OCI-LY3 (cell line): ENCODE data around the gene CYTH4.

Source experiments
- H2AFZ ChIP-seq: fragments of 200-600, 300-600 bp; shearing (Covaris generic); 2 replicates; pipeline ENCODE4 v1.6.0; 2014; ENCODE audit warnings: antibody characterized with exemption, low read depth, low read length
- H3K27ac ChIP-seq: fragments of 200-600, 300-600 bp; sonication (generic); 2 replicates; pipeline ENCODE4 v1.5.1; 2014; ENCODE audit warnings: mild to moderate bottlenecking, low read length, moderate library complexity, mixed read lengths
- H3K27me3 ChIP-seq: fragments of 200-600, 300-600 bp; sonication (generic); 2 replicates; pipeline ENCODE4 v1.6.1; 2014; ENCODE audit warnings: low read depth, low read length, mixed read lengths
- H3K36me3 ChIP-seq: fragments of 200-600, 300-600 bp; sonication (generic); replicated peaks from 2 replicates; pipeline ENCODE3; 2014; ENCODE audit warnings: low read depth, low read length, mixed read lengths
- H3K4me1 ChIP-seq: fragments of 300-600, 200-600 bp; sonication (generic); 2 replicates; pipeline ENCODE4 v1.6.1; 2014; ENCODE audit warnings: low read length, mixed read lengths
- H3K4me2 ChIP-seq: fragments of 200-600, 300-600 bp; sonication (generic); 2 replicates; pipeline ENCODE4 v1.6.1; 2014; ENCODE audit warnings: low read length, mixed read lengths
- H3K4me3 ChIP-seq: fragments of 300-600, 200-600 bp; sonication (generic); 2 replicates; pipeline ENCODE4 v1.5.1; 2014; ENCODE audit warnings: antibody characterized with exemption, mild to moderate bottlenecking, low read length, moderate library complexity
- H3K79me2 ChIP-seq: fragments of 300-600, 200-600 bp; shearing (Covaris generic); 2 replicates; pipeline ENCODE4 v1.6.1; 2014; ENCODE audit warnings: mild to moderate bottlenecking, low read length, mixed read lengths
- H3K9ac ChIP-seq: fragments of 300-600, 200-600 bp; shearing (Covaris generic); 2 replicates; pipeline ENCODE4 v1.6.0; 2014; ENCODE audit warnings: mild to moderate bottlenecking, low read length, moderate library complexity
- H3K9me3 ChIP-seq: fragments of 200-600, 300-600 bp; shearing (Covaris generic); 2 replicates; pipeline ENCODE4 v1.6.1; 2014; ENCODE audit warnings: low read length, mixed read lengths; ENCODE audit not compliant: insufficient read depth
- H4K20me1 ChIP-seq: fragments of 200-600, 300-600 bp; sonication (generic); 2 replicates; pipeline ENCODE4 v1.6.1; 2016; ENCODE audit warnings: low read length, mixed read lengths; ENCODE audit not compliant: insufficient read depth
- CTCF ChIP-seq: fragments of 200-600, 300-600 bp; sonication (generic); IDR thresholded peaks from 2 replicates; pipeline ENCODE4 v1.5.1; 2014; ENCODE audit warnings: antibody characterized with exemption, low read length, low read depth
- EZH2phosphoT487 ChIP-seq: fragments of 200-600 bp; shearing (Covaris generic); IDR thresholded peaks from 2 replicates; pipeline ENCODE4 v1.6.1; 2018; ENCODE audit warnings: antibody characterized with exemption, mixed run types, low read depth

Gene CYTH4

DNA sequence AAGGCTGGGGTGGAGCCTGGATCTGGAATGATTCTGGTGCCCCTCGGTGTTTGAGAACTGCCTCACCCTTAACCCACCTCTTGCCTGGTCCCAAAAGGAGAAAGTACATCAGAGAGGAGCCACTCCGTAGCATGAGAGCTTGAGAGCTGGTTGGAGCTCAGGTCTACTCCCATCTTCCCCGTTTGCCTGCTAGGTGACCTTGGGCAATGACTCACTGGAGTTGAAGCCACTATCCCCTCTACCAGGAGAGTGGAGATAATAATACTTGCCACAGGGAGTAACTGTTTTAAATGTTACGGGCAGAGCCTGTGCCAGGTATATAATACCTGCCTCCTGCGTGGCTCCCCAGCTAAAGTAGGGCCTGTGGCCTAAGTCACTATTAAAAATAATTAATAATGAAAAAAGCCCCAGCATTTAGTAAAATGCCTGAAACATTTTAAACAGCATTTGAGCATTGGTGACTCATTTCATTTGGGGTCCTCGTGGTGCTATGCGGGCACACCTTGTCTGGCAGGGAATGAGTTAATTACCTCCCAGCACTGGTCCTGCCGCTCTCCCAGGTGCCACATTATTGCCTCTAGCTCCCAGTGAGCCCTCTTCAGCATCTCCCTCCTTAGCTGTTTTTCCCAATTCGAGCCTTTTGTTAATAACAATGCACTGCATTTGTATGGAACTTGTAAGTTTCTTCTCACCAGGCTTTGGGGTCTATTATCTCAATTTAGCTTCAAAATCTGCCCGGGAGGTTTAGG lies 22.5 kb downstream of the CYTH4 start:
- Histone ChIP-seq H3K27me3 (no peaks in the 10 kb centered on the region), H3K9ac (no peak overlapping the region), H3K79me2 (no peaks in the 10 kb centered on the region), H2AFZ (no peak overlapping the region), H3K4me3 (no peak overlapping the region), H4K20me1 (no peaks in the 10 kb centered on the region), H3K4me1 (peaks cover 46% of the 10 kb centered on the region), H3K27ac (no peak overlapping the region), H3K9me3 (no peaks in the 10 kb centered on the region), H3K36me3 (peaks cover 77% of the 10 kb centered on the region), H3K4me2 (no peak overlapping the region)
- no peak for TF ChIP-seq CTCF

GRCh38 chr22:37305887-37306286 lies 23.6 kb downstream of the CYTH4 start:
- Histone ChIP-seq H3K4me2 (no peak overlapping the region), H3K4me3 (no peak overlapping the region), H2AFZ (no peak overlapping the region), H3K9ac (no peak overlapping the region), H3K27ac (no peak overlapping the region), H4K20me1 (no peaks in the 10 kb centered on the region), H3K9me3 (no peaks in the 10 kb centered on the region), H3K79me2 (no peaks in the 10 kb centered on the region), H3K4me1 (peaks cover 51% of the 10 kb centered on the region), H3K36me3 (peaks cover 77% of the 10 kb centered on the region), H3K27me3 (no peaks in the 10 kb centered on the region)
- TF ChIP-seq EZH2phosphoT487 (no peak), CTCF (no peak)

DNA sequence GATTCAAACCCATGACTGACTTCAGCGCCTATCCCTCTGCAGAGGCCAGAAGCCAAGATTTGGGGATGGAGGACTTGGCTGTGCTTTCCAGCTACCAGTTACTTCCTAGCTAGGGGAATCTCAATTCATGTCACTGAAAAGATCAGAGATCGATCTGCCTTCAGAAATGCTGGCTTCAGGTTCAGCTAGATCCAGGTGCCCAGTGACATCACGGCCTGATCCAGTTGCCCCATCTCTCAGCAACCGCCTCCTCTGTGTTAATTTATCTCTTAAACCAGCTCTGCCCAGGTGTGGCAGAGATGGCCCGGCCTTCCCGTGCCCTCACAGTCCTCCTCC lies 24.2 kb downstream of the CYTH4 start:
- Histone ChIP-seq H3K9ac (peak overlapping the region; percentile 49; the same call in 1 of the 2 replicates), H3K4me1 (peaks cover 56% of the 10 kb centered on the region), H4K20me1 (no peaks in the 10 kb centered on the region), H3K4me2 (peak overlapping the region; percentile 59), H3K27me3 (no peaks in the 10 kb centered on the region), H3K4me3 (no peak overlapping the region), H2AFZ (no peak overlapping the region), H3K36me3 (peaks cover 77% of the 10 kb centered on the region), H3K79me2 (no peaks in the 10 kb centered on the region), H3K27ac (peak overlapping the region; percentile 84), H3K9me3 (no peaks in the 10 kb centered on the region)
- TF ChIP-seq CTCF, result no peak
- no peak for TF ChIP-seq EZH2phosphoT487

DNA sequence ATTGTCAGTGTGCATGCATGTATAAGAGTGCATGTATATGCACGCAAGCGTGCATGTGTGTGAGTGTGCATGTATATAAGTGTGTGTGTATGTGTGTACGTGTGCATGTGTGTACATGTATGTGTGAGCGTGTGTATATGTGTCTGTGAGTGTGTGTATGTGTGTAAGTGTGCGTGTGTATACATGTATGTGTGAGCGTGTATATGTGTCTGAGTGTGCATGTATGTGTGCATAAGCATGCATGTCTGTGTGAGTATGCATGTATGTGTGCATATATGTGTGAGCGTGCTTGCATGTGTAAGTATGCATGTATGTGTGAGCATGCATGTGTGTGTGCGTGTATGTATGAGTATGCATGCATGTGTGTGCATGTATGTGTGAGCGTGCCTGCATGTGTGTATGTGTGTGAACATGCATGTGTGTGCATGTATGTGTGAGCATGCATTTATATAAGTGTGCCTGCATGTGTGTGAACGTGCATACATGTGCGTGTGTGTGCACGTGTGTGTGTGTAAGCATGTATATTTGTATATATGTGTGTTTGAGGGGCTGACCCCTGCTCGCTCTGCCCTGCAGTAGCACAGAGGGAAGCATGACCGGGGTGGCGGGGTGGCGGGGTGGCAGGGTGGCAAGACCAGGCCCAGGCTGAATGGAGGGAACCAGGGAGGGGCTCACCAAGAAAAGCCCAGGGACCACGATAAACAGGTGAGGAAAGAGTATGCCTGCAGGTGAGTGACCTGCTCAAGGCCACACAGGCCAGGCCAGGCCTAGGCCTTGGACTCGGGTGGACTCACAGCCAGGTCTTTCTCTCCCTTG lies 26.3 kb downstream of the CYTH4 start:
- H3K27ac ChIP-seq, result no peak overlapping the region
- H3K4me3 ChIP-seq, result no peak overlapping the region
- H4K20me1 ChIP-seq, result no peaks in the 10 kb centered on the region
- H3K4me2 ChIP-seq, result no peak overlapping the region
- no peak overlapping the region for H2AFZ ChIP-seq
- no peaks in the 10 kb centered on the region for H3K79me2 ChIP-seq
- no peak for TF ChIP-seq CTCF
- TF ChIP-seq EZH2phosphoT487, result no peak
- no peaks in the 10 kb centered on the region for H3K27me3 ChIP-seq
- peaks cover 76% of the 10 kb centered on the region for H3K36me3 ChIP-seq
- H3K9ac ChIP-seq, result no peak overlapping the region
- H3K9me3 ChIP-seq, result no peaks in the 10 kb centered on the region
- peaks cover 58% of the 10 kb centered on the region for H3K4me1 ChIP-seq
